Measurements from ENCODE around the gene NCAN. TPM values are rescaled to one million over a fixed set of nuclear protein-coding genes. Genes with fewer than 3 reads are reported as not detected.

NCAN gene
- total RNA-seq, 1 donor from 2014 or later = not detected

- no peak for TF ChIP-seq CTCF (conservative IDR thresholded peaks at IDR 0.05; ENCODE audit: low read depth, low read length)
- DNase-seq (ENCODE audit: low read depth) = no peak
- H3K4me3 ChIP-seq (ENCODE audit: low read depth, low read length) = no peak overlapping the region
Observed at GRCh38 chr19:19207637-19208572, 3.9 kb upstream of the NCAN start.

- TF ChIP-seq CTCF (conservative IDR thresholded peaks at IDR 0.05; ENCODE audit: low read depth, low read length) = no peak
Observed at GRCh38 chr19:19209372-19209771, 2.4 kb upstream of the NCAN start.

GRCh38 chr19:19212916-19213315 is 1.2 kb downstream of the NCAN start:
- no peak for TF ChIP-seq CTCF (conservative IDR thresholded peaks at IDR 0.05; ENCODE audit: low read depth, low read length)
- no peak overlapping the region for H3K4me3 ChIP-seq (ENCODE audit: low read depth, low read length)
- DNase-seq (ENCODE audit: low read depth) = no peak

More at GRCh38 chr19:19209372-19209771, 2.4 kb upstream of the NCAN start:
- no peak for DNase-seq (ENCODE audit: low read depth)
- no peak overlapping the region for H3K4me3 ChIP-seq (ENCODE audit: low read depth, low read length)

GRCh38 chr19:19213426-19214158 is 1.8 kb downstream of the NCAN start:
- no peak for TF ChIP-seq CTCF (conservative IDR thresholded peaks at IDR 0.05; ENCODE audit: low read depth, low read length)
- H3K4me3 ChIP-seq (ENCODE audit: low read depth, low read length) = no peak overlapping the region
- DNase-seq (ENCODE audit: low read depth) = no peak

- TF ChIP-seq CTCF (conservative IDR thresholded peaks at IDR 0.05; ENCODE audit: low read depth, low read length) = no peak
- no peak overlapping the region for H3K4me3 ChIP-seq (ENCODE audit: low read depth, low read length)
- DNase-seq (ENCODE audit: low read depth) = no peak
Observed at GRCh38 chr19:19214159-19214490, 2.4 kb downstream of the NCAN start.

GRCh38 chr19:19214892-19215291 is 3.1 kb downstream of the NCAN start:
- H3K4me3 ChIP-seq (ENCODE audit: low read depth, low read length) = no peak overlapping the region
- no peak for DNase-seq (ENCODE audit: low read depth)
- TF ChIP-seq CTCF (conservative IDR thresholded peaks at IDR 0.05; ENCODE audit: low read depth, low read length) = no peak
